ENCODE results near the gene SLCO3A1. TPM values are rescaled to one million over a fixed set of nuclear protein-coding genes. Genes with fewer than 3 reads are reported as not detected.

Gene SLCO3A1
- total RNA-seq, 1 donor from 2014 or later, result 34.2 TPM

- DNase-seq (ENCODE audit: low spot score), result peak; percentile 50
Observed at GRCh38 chr15:92097474-92098178, 244.1 kb downstream of the SLCO3A1 start.

- peak; percentile 23 for DNase-seq (ENCODE audit: low spot score)
Observed at GRCh38 chr15:92098869-92099268, 245.4 kb downstream of the SLCO3A1 start.

DNA sequence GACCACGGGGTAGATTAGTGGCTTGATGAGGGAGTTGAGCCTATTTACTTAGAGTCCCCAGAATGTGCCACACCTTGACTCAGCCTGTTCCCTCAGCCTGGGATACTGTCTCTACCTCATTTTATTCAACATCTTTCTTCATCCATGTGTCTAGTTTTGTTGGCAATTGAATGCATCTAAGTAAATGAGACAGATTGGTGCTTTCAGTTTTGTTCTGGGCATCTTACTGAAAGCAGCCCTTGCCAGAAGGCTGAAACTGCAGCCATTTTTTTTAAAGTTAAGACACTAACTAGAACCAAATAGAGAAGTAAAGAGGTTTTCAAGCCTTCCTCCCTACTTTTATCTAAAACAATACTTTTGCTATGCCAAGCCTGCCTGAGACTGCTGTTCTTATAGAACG is 246.8 kb downstream of the SLCO3A1 start:
- DNase-seq (ENCODE audit: low spot score), result no peak

GRCh38 chr15:92100751-92101150 is 247.2 kb downstream of the SLCO3A1 start:
- DNase-seq (ENCODE audit: low spot score), result no peak

DNA sequence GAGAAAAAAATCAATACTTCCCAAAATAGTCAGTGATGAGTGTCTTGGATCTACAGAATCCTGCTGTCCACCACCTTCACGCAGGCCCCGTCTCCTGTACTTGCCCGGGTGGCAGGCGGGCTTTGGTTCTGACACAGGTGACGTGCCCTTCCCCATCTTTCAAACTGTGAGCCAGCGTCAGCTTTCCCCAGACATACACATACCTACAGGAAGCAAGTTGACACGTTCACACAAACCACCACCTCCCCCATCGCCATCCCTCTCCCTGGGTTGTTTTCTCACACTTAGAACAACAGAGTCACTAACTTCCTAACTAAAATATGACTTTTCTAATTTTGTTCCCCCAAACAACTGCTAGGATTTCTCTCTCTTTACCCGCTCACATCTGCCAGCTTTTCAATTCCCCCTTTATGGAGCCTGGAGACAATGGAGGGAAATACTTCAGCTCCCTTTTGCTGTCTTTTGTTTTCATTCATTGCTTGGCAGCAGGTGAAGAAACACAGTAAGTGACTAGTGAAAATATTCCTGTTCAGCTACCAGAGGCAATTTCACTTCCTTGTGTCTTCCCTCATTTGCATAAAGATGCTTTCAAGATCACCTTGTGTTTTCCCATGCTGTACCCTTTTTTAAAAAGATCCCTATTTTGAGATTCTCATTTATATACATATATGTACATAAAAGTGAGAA is 248.3 kb downstream of the SLCO3A1 start:
- no peak for DNase-seq (ENCODE audit: low spot score)

- no peak for DNase-seq (ENCODE audit: low spot score)
Observed at GRCh38 chr15:92102395-92102755, 248.9 kb downstream of the SLCO3A1 start.

DNA sequence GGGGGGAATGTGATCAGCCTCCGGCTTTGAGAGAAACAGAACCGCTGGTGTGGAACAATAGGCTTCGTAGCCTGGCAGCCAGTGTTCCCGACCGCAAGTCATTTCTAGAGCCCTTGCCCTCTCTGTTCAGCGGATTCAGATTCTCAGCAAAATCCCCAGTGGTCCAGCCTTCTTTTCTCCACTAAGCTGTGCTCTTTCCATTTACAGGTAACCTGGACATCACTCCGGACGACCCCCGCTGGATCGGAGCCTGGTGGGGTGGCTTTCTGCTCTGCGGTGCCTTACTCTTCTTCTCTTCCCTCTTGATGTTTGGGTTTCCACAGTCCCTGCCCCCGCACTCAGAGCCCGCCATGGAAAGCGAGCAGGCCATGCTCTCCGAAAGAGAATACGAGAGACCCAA is 250.6 kb downstream of the SLCO3A1 start:
- DNase-seq (ENCODE audit: low spot score), result no peak

DNA sequence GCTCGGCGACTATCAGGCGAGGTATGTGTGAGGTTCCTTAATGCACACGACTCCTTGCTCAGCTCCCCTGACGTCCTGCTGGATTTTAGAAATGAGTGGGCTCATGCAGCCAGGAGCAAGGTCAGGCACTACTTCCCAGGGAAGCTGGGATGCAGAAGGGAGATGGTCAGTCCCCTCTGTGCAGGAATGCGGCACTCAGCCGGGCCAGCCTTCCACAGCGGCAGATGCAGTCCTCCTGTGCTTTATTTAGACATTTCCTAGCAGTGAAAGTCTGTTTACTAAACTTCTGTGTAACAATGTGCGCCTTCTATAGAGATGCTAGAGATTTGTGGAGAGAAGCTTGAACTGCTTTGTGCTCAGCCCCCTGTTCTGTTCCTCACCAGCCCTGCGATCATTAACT is 252.1 kb downstream of the SLCO3A1 start:
- DNase-seq (ENCODE audit: low spot score), result no peak

DNA sequence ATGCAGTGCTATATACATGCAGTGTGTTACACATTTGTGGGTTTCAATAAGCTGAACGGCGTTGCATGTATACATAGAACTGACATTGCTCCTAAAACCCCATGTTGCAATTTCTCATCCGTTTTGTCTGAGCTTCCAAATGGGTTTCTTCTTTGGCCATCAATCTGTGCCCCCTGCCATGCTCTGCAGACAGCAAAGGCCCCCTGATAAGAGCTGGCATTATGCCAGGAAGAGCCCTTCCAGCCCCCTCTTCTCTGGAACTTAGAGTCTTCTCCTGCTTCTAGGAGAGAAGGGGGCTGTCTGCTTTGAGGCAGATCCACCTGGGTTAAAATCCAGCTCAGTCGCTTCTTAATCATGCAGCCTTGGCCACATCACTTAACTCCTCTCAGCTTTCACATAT is 254.0 kb downstream of the SLCO3A1 start:
- no peak for DNase-seq (ENCODE audit: low spot score)

- DNase-seq (ENCODE audit: low spot score), result no peak
Observed at GRCh38 chr15:92109191-92109873, 255.8 kb downstream of the SLCO3A1 start.

DNA sequence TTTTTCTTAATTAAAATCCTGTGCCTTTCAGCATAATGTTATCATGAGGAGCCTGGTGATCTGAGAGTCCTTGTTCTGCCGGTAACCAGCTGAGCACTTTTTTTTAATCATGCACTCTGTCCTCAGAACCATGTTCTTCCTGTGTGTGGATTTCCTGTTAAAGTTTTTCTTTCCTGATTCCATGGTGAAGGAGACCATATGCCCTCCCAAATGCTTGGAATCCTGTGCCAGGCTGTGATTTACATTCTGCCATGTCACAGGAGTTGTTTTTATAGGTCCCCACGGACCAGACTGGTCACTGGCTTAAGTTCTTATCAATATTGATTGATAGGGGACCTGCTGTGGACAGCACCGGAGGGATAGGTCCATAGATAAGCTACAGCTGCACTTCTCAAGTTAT is 257.8 kb downstream of the SLCO3A1 start:
- DNase-seq (ENCODE audit: low spot score), result no peak

DNA sequence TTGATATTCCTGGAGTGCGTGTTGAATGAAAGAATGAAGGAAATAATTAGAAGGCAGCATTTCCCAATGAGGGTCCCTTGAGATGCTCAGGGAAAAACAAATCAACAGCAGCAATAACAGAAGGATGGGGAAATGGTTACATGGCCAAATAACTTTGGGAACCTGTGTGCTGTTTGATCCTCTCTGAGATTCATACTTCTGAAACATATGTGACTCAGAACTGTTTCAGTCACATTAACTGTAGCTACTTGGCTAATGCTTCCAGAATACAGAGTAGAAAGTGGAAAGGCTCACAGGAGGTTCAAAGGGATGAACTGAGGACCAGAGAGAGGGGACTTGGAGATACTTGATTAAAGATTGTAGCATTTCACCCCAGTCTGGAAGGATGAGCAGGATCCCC is 258.2 kb downstream of the SLCO3A1 start:
- DNase-seq (ENCODE audit: low spot score), result no peak

GRCh38 chr15:92112180-92112579 is 258.7 kb downstream of the SLCO3A1 start:
- DNase-seq (ENCODE audit: low spot score), result no peak

GRCh38 chr15:92112711-92113110 is 259.2 kb downstream of the SLCO3A1 start:
- DNase-seq (ENCODE audit: low spot score), result no peak

DNA sequence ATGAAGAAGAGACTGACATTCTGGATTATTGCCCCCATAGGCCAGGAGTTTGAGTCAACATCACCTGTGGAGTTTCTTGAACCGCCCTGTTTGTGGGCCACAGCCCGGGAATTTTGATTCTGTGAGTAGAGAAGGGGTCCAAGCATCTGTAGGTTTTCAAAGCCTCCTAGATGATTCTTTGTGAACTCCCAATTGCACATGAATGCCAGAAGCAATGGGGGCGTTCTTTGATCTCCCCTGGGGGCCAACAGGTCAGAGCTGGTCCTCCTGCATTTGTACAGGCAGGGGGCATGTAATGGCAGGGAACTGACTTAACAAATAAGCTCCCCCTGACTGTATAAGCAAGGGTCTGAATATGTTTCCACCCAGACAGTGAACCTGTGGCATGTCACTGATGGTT is 260.3 kb downstream of the SLCO3A1 start:
- DNase-seq (ENCODE audit: low spot score), result no peak

GRCh38 chr15:92115834-92116233 is 262.3 kb downstream of the SLCO3A1 start:
- DNase-seq (ENCODE audit: low spot score), result no peak

DNA sequence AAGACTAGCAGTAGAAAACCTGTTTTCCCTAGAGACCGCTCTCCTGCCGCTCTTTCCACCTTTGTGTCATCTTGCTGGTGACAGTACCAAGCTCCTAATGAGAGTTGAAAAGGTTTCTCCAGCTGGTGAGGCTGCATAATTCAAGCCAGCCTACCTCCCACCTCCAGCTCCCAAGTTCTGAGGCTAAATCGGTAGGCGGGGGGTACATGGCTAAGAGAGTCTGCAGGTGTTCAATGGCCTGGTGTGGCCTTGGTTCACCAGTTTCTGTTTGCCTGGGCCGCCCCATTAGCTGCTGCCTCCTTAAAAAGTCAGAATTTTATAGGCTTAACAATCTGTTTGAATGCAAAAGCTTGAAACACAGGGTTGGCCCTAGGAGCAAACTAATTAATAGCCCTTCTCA is 262.8 kb downstream of the SLCO3A1 start:
- DNase-seq (ENCODE audit: low spot score), result no peak

- no peak for DNase-seq (ENCODE audit: low spot score)
Observed at GRCh38 chr15:92117261-92117731, 263.8 kb downstream of the SLCO3A1 start.

DNA sequence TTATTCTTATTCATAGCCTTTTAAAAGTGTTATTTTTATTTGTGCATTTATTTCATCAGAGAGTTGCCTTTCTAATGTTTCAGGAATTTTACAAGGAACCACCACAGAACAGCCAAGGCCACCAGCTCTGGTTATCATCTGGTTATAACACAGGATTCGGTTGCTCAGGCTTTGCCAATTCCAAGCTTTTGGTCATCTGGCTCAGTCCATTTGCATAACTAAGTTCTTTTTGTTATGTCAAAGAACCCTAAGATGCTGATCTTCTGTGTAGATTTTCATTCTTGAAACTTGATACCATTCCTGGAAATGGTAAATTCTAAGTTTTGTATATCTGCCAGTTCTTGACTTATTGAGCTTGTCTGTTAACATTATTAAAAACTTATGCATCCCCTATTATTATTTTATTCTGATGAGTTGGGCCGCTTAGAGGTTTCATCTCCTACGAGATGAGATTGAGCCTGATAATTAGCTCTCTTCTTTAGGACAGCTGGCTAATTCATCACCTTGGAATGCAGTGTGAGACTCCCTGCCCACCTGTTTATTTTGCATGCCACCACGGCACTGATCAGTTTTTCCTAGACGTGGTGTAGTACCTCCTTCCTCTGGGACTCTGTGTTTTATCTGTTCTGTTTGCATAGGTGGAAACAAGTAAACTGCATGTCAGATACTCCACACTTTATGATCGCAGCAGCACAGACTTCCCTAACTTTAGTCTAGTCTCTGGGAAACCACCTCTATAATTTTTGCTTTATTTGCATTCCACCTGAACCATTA is 264.8 kb downstream of the SLCO3A1 start:
- no peak for DNase-seq (ENCODE audit: low spot score)

DNA sequence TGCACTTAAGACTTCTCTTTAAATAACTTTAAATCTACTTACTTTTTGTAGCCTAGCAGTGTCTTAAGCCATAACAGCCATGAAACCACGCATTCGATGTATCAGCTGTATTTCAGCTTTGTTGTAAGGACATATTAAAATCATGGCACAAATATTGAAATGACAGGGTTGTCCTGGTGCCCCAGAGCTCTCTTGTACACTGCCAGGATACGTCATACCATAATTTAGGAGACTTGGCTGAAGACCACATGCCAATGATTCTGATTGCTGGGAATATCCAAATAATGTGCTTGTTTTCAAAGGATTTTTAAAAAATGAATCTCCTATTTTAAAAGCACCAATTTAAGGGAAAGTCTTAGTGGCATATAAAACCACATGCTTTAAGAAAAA is 265.4 kb downstream of the SLCO3A1 start:
- DNase-seq (ENCODE audit: low spot score), result no peak

DNA sequence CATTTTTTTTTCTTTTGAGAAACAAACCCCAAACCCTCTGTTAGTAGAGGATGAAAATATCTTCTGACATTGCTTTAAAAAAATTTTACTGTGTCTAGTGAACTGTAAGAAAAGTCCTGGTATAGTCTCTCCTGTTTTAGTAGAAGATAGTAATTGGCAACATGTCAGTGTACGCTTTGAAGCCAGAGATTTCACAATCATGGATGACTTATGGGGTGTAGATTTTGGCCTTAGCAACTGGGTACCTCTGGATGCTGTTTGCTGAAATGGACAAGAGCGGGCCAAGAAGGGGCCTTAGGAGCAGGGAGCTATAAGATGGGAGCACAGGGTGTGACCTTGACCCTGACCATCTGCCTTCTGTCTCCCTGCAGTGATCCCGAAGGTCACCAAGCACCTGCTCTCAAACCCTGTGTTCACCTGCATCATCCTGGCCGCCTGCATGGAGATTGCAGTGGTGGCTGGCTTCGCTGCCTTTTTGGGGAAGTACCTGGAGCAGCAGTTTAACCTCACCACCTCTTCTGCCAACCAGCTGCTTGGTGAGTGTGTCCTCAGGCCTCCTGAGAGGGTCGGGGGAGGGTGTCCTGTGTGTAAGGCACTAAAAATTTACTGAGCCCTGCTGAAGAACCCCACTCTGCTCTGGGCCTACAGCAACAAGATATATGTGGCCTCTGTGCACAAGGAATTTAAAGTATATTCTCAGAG is 266.7 kb downstream of the SLCO3A1 start:
- DNase-seq (ENCODE audit: low spot score), result no peak

DNA sequence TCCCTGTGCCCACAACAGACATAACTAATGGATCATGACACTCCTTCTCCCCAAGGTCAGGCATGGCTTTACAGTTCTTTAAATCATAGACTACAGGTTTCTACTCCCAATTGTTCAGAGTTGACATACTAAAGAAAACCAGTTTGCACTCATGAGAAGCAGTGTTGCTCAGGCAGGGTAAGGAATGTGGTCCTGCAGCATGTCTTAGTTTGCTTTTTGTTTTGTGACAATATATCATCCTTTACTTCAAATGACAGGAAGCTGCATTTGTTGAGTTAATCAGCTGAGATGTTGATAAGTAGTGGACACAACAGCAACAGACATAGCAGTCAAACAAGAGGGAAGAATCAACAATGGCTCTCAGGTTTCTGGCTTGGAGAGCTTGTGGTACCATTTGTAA is 267.5 kb downstream of the SLCO3A1 start:
- DNase-seq (ENCODE audit: low spot score), result no peak
